GM23338 (cell line): ENCODE results near the gene HIPK1. TPM values are rescaled to one million over a fixed set of nuclear protein-coding genes. Genes with fewer than 3 reads are reported as not detected.
A peak's percentile ranks its signal among the peaks of the same experiment; 100 is the strongest.

Source experiments
- ATAC-seq: fragments of 200-7000 bp; cut with Tn5 transposase; 3 replicates; pipeline ENCODE4 v1.9.1; 2020
- DNase-seq: peaks from one replicate; pipeline ENCODE4 v3.0.0-alpha.2; 2015; ENCODE audit warnings: low spot score
- H2AFZ ChIP-seq: fragments of 200-600 bp; sonication (generic); 2 replicates; pipeline ENCODE4 v1.8.0; 2016; ENCODE audit warnings: antibody characterized with exemption, mild to moderate bottlenecking, moderate library complexity
- H3F3A ChIP-seq: fragments of 200-600 bp; sonication (generic); replicated peaks from 2 replicates; pipeline ENCODE4 v1.8.0; 2017; ENCODE audit warnings: antibody characterized with exemption, mixed run types, low read depth
- H3K27ac ChIP-seq: fragments of 200-600 bp; sonication (generic); 2 replicates; pipeline ENCODE4 v1.6.1; 2016; ENCODE audit warnings: low read depth
- H3K27me3 ChIP-seq: fragments of 200-600 bp; sonication (generic); 2 replicates; pipeline ENCODE4 v1.8.0; 2016; ENCODE audit warnings: mild to moderate bottlenecking, mixed run types, moderate library complexity; ENCODE audit not compliant: insufficient read depth
- H3K36me3 ChIP-seq: fragments of 200-600 bp; sonication (generic); 2 replicates; pipeline ENCODE4 v1.8.0; 2016; ENCODE audit warnings: mild to moderate bottlenecking; ENCODE audit not compliant: insufficient read depth
- H3K4me1 ChIP-seq: fragments of 200-600 bp; sonication (generic); 2 replicates; pipeline ENCODE4 v1.8.0; 2016; ENCODE audit warnings: mild to moderate bottlenecking, moderate library complexity; ENCODE audit not compliant: insufficient read depth
- H3K4me2 ChIP-seq: fragments of 200-600 bp; sonication (generic); 2 replicates; pipeline ENCODE4 v1.7.1; 2017; ENCODE audit warnings: mixed run types
- H3K4me3 ChIP-seq: fragments of 200-600 bp; sonication (generic); 2 replicates; pipeline ENCODE4 v1.6.1; 2016; ENCODE audit warnings: mixed run types
- H3K79me2 ChIP-seq: fragments of 200-600 bp; sonication (generic); replicated peaks from 2 replicates; pipeline ENCODE4 v1.8.0; 2017; ENCODE audit warnings: mild to moderate bottlenecking; ENCODE audit not compliant: insufficient read depth
- H3K9me2 ChIP-seq: fragments of 200-600 bp; sonication (generic); 2 replicates; pipeline ENCODE4 v1.8.0; 2017; ENCODE audit not compliant: insufficient read depth
- H4K20me1 ChIP-seq: fragments of 200-600 bp; sonication (generic); replicated peaks from 2 replicates; pipeline ENCODE4 v1.8.0; 2017; ENCODE audit warnings: mild to moderate bottlenecking; ENCODE audit not compliant: insufficient read depth
- H3K27ac Mint-ChIP-seq: 2 replicates; pipeline ENCODE4 v1.8.0; 2020; ENCODE audit warnings: inconsistent platforms, mild to moderate bottlenecking, moderate library complexity, mixed read lengths
- H3K27me3 Mint-ChIP-seq: 3 replicates; pipeline ENCODE4 v1.8.0; 2022; ENCODE audit warnings: low read depth, mild to moderate bottlenecking, moderate library complexity, mixed read lengths, inconsistent platforms; ENCODE audit not compliant: insufficient read depth, poor library complexity
- H3K36me3 Mint-ChIP-seq: 3 replicates; pipeline ENCODE4 v1.8.0; 2021; ENCODE audit warnings: low read depth, mild to moderate bottlenecking, inconsistent platforms, moderate library complexity, mixed read lengths
- H3K4me1 Mint-ChIP-seq: 3 replicates; pipeline ENCODE4 v1.8.0; 2020; ENCODE audit warnings: mild to moderate bottlenecking, inconsistent platforms, mixed read lengths
- H3K4me3 Mint-ChIP-seq: 3 replicates; pipeline ENCODE4 v1.8.0; 2021; ENCODE audit warnings: moderate library complexity, mild to moderate bottlenecking, inconsistent platforms, mixed read lengths
- H3K9me3 Mint-ChIP-seq: 3 replicates; pipeline ENCODE4 v1.8.0; 2020; ENCODE audit warnings: moderate library complexity, mild to moderate bottlenecking, inconsistent platforms, mixed read lengths
- CREB1 ChIP-seq: fragments of 250-450 bp; sonication (Bioruptor Pico); IDR thresholded peaks from 2 replicates; pipeline ENCODE4 v1.5.0; 2020; ENCODE audit warnings: low read depth, mild to moderate bottlenecking, moderate library complexity
- CTCF ChIP-seq, 2 experiments: fragments of 200-600 bp in 1 of 2; sonication (generic) in 1 of 2; conservative IDR thresholded peaks; 2 replicates each; pipeline versions ENCODE4 v1.5.1 to v1.6.1; 2016 to 2017; ENCODE audit warnings: antibody characterized with exemption in 2 of 2, low read depth in 2 of 2, mild to moderate bottlenecking in 2 of 2, moderate library complexity in 1 of 2
- EZH2 ChIP-seq: fragments of 200-600 bp; sonication (generic); IDR thresholded peaks from one replicate; pipeline ENCODE4 v1.8.0; 2017; ENCODE audit warnings: antibody characterized with exemption, mild to moderate bottlenecking, low read depth; ENCODE audit not compliant: unreplicated experiment
- JUNB ChIP-seq: IDR thresholded peaks from one replicate; pipeline ENCODE4 v1.6.1; 2016; ENCODE audit warnings: antibody characterized with exemption; ENCODE audit not compliant: unreplicated experiment
- POLR2AphosphoS5 ChIP-seq: IDR thresholded peaks from 2 replicates; pipeline ENCODE4 v1.6.1; 2016; ENCODE audit warnings: antibody characterized with exemption, low read depth
- STAT1 ChIP-seq: IDR thresholded peaks from one replicate; pipeline ENCODE4 v1.6.1; 2016; ENCODE audit warnings: antibody characterized with exemption; ENCODE audit not compliant: unreplicated experiment
- ZNF462 ChIP-seq: fragments of 250-450 bp; sonication (Bioruptor Pico); IDR thresholded peaks from 2 replicates; pipeline ENCODE4 v1.5.0; 2020; ENCODE audit warnings: mild to moderate bottlenecking, moderate library complexity
- polyA plus RNA-seq: library from polyadenylated mRNA; unstranded; fragments of >200 nt; fragmentation: Nextera tagmentation; extraction: Ambion mirVana; gene quantifications from 2 replicates; pipeline ENCODE4 v1.2.1, GENCODE V29; 2016
- total RNA-seq: library from RNA; depleted of rRNA; stranded (reverse); fragments of >200 nt; shearing (Covaris generic); gene quantifications from 2 replicates; pipeline ENCODE4 v1.2.3, GENCODE V29; 2014
- TF ChIP-seq, protein P1 (sequence below): IDR thresholded peaks from 2 replicates; pipeline ENCODE4 v1.6.1; 2016; ENCODE audit warnings: antibody characterized with exemption

HIPK1 gene
- total and polyA plus RNA-seq, 2 experiments from 2014 or later = 14.3 to 47.5 TPM

DNA sequence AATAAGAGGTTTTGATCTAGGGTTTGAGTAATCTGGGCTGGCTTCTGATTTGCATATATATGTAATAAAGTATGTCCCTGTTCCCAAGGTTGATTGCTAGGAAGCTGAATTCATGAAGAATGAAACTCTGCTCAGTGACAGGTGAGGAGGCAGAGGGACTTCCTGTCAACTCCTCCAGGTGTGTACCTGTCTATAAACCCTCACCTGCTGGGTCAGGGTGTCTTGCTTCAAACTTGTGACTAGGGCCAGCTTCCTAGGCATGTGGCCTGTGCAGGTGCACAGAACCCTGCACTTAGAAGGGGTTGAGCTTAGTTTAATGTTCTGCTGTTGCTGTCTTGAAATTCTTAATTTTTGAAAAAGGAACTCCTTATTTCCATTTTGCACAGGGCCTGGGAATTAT, 71.3 kb downstream of the HIPK1 start:
- Histone ChIP-seq H3K36me3 (peaks cover 6% of the 10 kb centered on the region), H3F3A (peaks cover 16% of the 10 kb centered on the region), H3K27me3 (peaks cover 3% of the 10 kb centered on the region; the same call in 1 of the 2 replicates), H2AFZ (no peak overlapping the region), H4K20me1 (no peaks in the 10 kb centered on the region), H3K9me2 (peaks cover 4% of the 10 kb centered on the region; the same call in 1 of the 2 replicates), H3K4me2 (no peak overlapping the region), H3K4me1 (peaks cover 29% of the 10 kb centered on the region), H3K4me3 (no peak overlapping the region), H3K27ac (no peak overlapping the region), H3K79me2 (no peaks in the 10 kb centered on the region)
- peaks cover 14% of the 10 kb centered on the region for H3K36me3 Mint-ChIP-seq
- no peak for ATAC-seq
- no peak overlapping the region for H3K4me3 Mint-ChIP-seq
- peaks cover 16% of the 10 kb centered on the region for H3K9me3 Mint-ChIP-seq
- H3K27me3 Mint-ChIP-seq = peaks cover 26% of the 10 kb centered on the region
- no peak for DNase-seq
- H3K27ac Mint-ChIP-seq = no peak overlapping the region
- TF ChIP-seq EZH2 = no peak
- peaks cover 35% of the 10 kb centered on the region for H3K4me1 Mint-ChIP-seq

DNA sequence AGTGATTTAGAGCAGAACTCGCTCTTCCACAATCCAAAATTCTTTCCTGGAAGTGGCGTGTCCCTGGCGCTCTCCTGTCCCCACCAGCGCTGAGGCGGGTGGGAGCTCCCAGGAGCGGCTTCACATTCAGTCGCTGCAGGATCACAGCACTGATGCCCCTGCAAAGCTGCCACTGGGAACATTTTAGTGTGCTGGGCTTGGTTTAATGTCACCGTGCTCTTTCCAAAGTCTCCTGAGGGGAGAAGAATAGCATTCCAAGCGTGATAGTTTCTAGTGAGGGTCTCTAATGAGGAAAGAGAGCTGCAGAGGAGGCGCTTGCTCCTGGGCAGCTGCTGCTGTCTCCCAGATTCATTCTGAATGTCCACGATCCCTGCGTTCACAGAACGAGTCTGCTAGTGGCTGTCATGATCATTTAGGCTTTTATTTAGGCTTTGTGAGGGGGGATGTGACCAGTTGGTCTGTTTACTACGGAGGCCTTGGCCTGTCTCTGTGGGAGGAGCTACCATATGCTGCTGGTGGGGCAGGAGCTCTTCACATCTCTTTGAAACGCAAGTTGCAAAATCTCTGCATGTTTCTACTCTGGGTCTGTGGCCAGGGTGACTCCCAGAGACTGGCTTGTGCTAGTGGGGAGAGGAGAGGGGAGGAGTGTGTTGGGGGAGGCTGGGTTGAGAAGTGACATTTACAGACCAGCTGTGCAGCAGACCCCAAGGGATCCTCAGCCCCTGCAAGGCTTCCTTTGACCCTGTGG, 73.5 kb downstream of the HIPK1 start:
- Mint-ChIP-seq H3K36me3 (peaks cover 20% of the 10 kb centered on the region), H3K9me3 (peaks cover 14% of the 10 kb centered on the region), H3K27me3 (peaks cover 26% of the 10 kb centered on the region), H3K4me3 (no peak overlapping the region), H3K4me1 (peaks cover 41% of the 10 kb centered on the region), H3K27ac (peak overlapping the region; percentile 84; the same call in 1 of the 2 replicates)
- Histone ChIP-seq H3K9me2 (peaks cover 14% of the 10 kb centered on the region; the same call in 1 of the 2 replicates), H3K27ac (no peak overlapping the region), H3K79me2 (no peaks in the 10 kb centered on the region), H3K4me1 (peaks cover 30% of the 10 kb centered on the region), H3K4me3 (no peak overlapping the region), H4K20me1 (no peaks in the 10 kb centered on the region), H3K4me2 (peak overlapping the region; percentile 45), H3F3A (peaks cover 16% of the 10 kb centered on the region), H2AFZ (peak overlapping the region; percentile 78), H3K27me3 (peaks cover 3% of the 10 kb centered on the region; the same call in 1 of the 2 replicates), H3K36me3 (no peaks in the 10 kb centered on the region)
- TF ChIP-seq JUNB (no peak), STAT1 (no peak), ZNF462 (CRISPR knock-in tag) (no peak), POLR2AphosphoS5 (no peak), CREB1 (CRISPR knock-in tag) (no peak), CTCF (conservative IDR thresholded peaks at IDR 0.05; ENCODE audit: low read depth in 2 of 2) (no peak)
- TF ChIP-seq, protein P1, sequence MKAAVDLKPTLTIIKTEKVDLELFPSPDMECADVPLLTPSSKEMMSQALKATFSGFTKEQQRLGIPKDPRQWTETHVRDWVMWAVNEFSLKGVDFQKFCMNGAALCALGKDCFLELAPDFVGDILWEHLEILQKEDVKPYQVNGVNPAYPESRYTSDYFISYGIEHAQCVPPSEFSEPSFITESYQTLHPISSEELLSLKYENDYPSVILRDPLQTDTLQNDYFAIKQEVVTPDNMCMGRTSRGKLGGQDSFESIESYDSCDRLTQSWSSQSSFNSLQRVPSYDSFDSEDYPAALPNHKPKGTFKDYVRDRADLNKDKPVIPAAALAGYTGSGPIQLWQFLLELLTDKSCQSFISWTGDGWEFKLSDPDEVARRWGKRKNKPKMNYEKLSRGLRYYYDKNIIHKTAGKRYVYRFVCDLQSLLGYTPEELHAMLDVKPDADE = no peak
- peak; percentile 34 for DNase-seq
- ATAC-seq = peak; percentile 56
